HFFc6 (cell line): Measurements from ENCODE around the gene LRCOL1. TPM values are rescaled to one million over a fixed set of nuclear protein-coding genes. Genes with fewer than 3 reads are reported as not detected.

Source experiments
- DNase-seq: peaks from one replicate; pipeline ENCODE4 v3.0.0-alpha.2; 2018
- H3K27ac Mint-ChIP-seq: 2 replicates; pipeline ENCODE4 v1.8.0; 2020; ENCODE audit warnings: mild to moderate bottlenecking, mixed read lengths
- H3K27me3 Mint-ChIP-seq: 2 replicates; pipeline ENCODE4 v1.8.0; 2021; ENCODE audit warnings: mild to moderate bottlenecking, moderate library complexity, mixed read lengths; ENCODE audit not compliant: insufficient read depth
- H3K36me3 Mint-ChIP-seq: 2 replicates; pipeline ENCODE4 v1.8.0; 2021; ENCODE audit warnings: low read depth, mixed read lengths
- H3K4me1 Mint-ChIP-seq: 2 replicates; pipeline ENCODE4 v1.8.0; 2020; ENCODE audit warnings: low read depth, mixed read lengths
- H3K4me3 Mint-ChIP-seq: 2 replicates; pipeline ENCODE4 v1.8.0; 2020; ENCODE audit warnings: mild to moderate bottlenecking, moderate library complexity, mixed read lengths
- H3K9me3 Mint-ChIP-seq: 2 replicates; pipeline ENCODE4 v1.8.0; 2020; ENCODE audit warnings: mild to moderate bottlenecking, mixed read lengths
- CTCF ChIP-seq: fragments of 200-600 bp; sonication (generic); IDR thresholded peaks from 2 replicates; pipeline ENCODE4 v1.5.0; 2021; ENCODE audit warnings: antibody characterized with exemption, mild to moderate bottlenecking
- total RNA-seq, 6 experiments: library from RNA; stranded (reverse); fragmentation: NEBNext Ultra II Directional; extraction: Animal tissue kit (Norgen Biotek cat#: 25700); gene quantifications; 2 replicates in 1 of 6; 3 replicates in 5 of 6; pipeline ENCODE4 v1.2.3, GENCODE V29; 2021

LRCOL1 gene
- total RNA-seq, 6 experiments from 2014 or later: 0.23 to 1.00 (median 0.52) TPM

- H3K9me3 Mint-ChIP-seq: peaks cover 22% of the 10 kb centered on the region
- peaks cover 4% of the 10 kb centered on the region; the same call in 1 of the 2 replicates for H3K36me3 Mint-ChIP-seq
- no peak overlapping the region for H3K27ac Mint-ChIP-seq
- H3K4me1 Mint-ChIP-seq: peaks cover 14% of the 10 kb centered on the region
- TF ChIP-seq CTCF: no peak
- no peak overlapping the region for H3K4me3 Mint-ChIP-seq
- peaks cover 37% of the 10 kb centered on the region for H3K27me3 Mint-ChIP-seq
- no peak for DNase-seq
Observed at GRCh38 chr12:132614029-132614428, 3.6 kb upstream of the LRCOL1 start.

GRCh38 chr12:132611620-132612019, 1.2 kb upstream of the LRCOL1 start:
- DNase-seq: no peak
- Mint-ChIP-seq H3K36me3 (no peaks in the 10 kb centered on the region), H3K27me3 (peaks cover 39% of the 10 kb centered on the region), H3K27ac (no peak overlapping the region), H3K4me1 (peaks cover 9% of the 10 kb centered on the region), H3K9me3 (peaks cover 12% of the 10 kb centered on the region), H3K4me3 (no peak overlapping the region)
- TF ChIP-seq CTCF: no peak

GRCh38 chr12:132610866-132611602, 652 bp upstream of the LRCOL1 start:
- Mint-ChIP-seq H3K27ac (no peak overlapping the region), H3K36me3 (no peaks in the 10 kb centered on the region), H3K4me3 (peak overlapping the region; percentile 82), H3K4me1 (peaks cover 13% of the 10 kb centered on the region), H3K9me3 (peaks cover 10% of the 10 kb centered on the region), H3K27me3 (peaks cover 33% of the 10 kb centered on the region)
- DNase-seq: no peak
- TF ChIP-seq CTCF: no peak

- no peak for DNase-seq
- no peaks in the 10 kb centered on the region for H3K36me3 Mint-ChIP-seq
- no peak for TF ChIP-seq CTCF
- H3K4me3 Mint-ChIP-seq: no peak overlapping the region
- peaks cover 10% of the 10 kb centered on the region for H3K9me3 Mint-ChIP-seq
- H3K27me3 Mint-ChIP-seq: peaks cover 34% of the 10 kb centered on the region
- H3K27ac Mint-ChIP-seq: no peak overlapping the region
- H3K4me1 Mint-ChIP-seq: peaks cover 13% of the 10 kb centered on the region
Observed at GRCh38 chr12:132608231-132609171, 1.9 kb downstream of the LRCOL1 start.

- H3K27ac Mint-ChIP-seq: no peak overlapping the region
- no peak overlapping the region for H3K4me3 Mint-ChIP-seq
- H3K4me1 Mint-ChIP-seq: peaks cover 13% of the 10 kb centered on the region
- DNase-seq: no peak
- H3K27me3 Mint-ChIP-seq: peaks cover 40% of the 10 kb centered on the region
- peaks cover 8% of the 10 kb centered on the region for H3K9me3 Mint-ChIP-seq
- no peaks in the 10 kb centered on the region for H3K36me3 Mint-ChIP-seq
- TF ChIP-seq CTCF: no peak
Observed at GRCh38 chr12:132606927-132607326, 3.5 kb downstream of the LRCOL1 start.
